ENCODE data around the gene NEK7. TPM values are rescaled to one million over a fixed set of nuclear protein-coding genes. Genes with fewer than 3 reads are reported as not detected.

NEK7 gene
- total RNA-seq, 2 experiments from 2014 or later = 73.5 to 79.6 TPM

DNA sequence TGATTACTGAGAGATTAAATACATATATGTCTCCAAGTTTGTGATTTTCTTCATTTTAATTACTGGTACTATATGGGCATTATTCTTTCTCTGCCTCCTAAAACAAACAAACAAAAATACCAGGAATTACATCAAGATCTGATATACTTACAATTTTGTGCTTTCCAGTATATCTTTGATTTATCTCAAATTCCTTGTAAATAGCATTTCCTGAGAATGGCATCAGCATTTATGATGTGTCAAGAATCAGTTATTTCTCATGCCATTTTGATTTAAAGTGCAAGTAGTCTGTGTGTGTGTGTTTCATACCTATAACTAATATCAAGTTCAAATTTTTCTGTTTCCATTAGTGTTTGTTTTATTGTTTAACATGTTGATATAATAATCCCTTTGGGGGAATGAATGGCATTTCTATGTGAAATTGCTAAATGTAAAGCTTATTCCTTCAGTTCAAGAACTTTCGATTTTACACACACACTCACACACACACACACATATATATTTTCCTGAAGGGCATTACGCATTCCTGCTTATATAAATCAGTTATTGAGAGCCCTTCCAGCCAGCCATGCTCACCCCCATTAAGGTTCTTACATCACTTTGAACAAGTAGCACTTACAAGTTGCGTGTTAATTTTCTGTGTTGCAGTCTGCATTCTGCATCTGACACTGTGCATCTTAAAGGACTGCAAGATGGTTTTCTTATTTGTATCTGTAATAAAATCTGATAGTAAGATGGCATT lies 102.7 kb downstream of the NEK7 start:
- Mint-ChIP-seq H3K36me3 (ENCODE audit: low read depth) (peaks cover 31% of the 10 kb centered on the region), H3K27ac (peak overlapping the region; percentile 2), H3K4me1 (peaks cover 36% of the 10 kb centered on the region), H3K4me3 (no peak overlapping the region), H3K9me3 (peaks cover 4% of the 10 kb centered on the region), H3K27me3 (no peaks in the 10 kb centered on the region)
- no peak for DNase-seq
- CTCF ChIA-PET = interaction anchor here (1.6 kb wide), 1 partner anchor 101 kb away, joined by 5 read pairs; no protein-coding TSS in a partner anchor
- POLR2A ChIA-PET = no interaction called here

- peaks cover 2% of the 10 kb centered on the region for H3K9me3 Mint-ChIP-seq
- H3K27ac Mint-ChIP-seq = no peak overlapping the region
- no peak overlapping the region for H3K4me3 Mint-ChIP-seq
- CTCF ChIA-PET = interaction anchor here (1.4 kb wide), 1 partner anchor 106 kb away, joined by 3 read pairs; no protein-coding TSS in a partner anchor
- POLR2A ChIA-PET = no interaction called here
- no peak for DNase-seq
- H3K36me3 Mint-ChIP-seq (ENCODE audit: low read depth) = peaks cover 20% of the 10 kb centered on the region
- H3K4me1 Mint-ChIP-seq = peaks cover 27% of the 10 kb centered on the region
- H3K27me3 Mint-ChIP-seq = no peaks in the 10 kb centered on the region
Measured at GRCh38 chr1:198261886-198262285, 105.1 kb downstream of the NEK7 start.

DNA sequence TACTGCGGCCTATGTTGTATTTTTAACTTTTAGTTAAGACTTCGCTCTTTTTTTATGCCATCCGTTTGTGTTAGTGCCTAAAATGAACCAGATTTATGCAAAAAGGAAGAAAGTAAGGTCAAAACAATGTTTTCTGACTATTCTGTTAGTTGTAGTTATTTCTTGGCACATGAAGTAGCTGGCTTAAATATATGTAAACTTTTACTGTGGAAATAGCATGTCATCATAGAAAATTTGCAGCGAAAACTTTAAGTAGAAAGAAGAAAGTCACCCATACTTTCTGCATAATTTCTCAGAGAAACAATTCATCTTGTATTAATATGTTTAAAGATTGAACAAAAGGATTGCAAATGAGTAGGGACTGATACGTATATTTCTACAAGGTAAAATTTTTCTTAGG lies 106.4 kb downstream of the NEK7 start:
- ChIA-PET CTCF (no interaction called here), POLR2A (no interaction called here)
- Mint-ChIP-seq H3K4me1 (peaks cover 24% of the 10 kb centered on the region), H3K36me3 (ENCODE audit: low read depth) (peaks cover 17% of the 10 kb centered on the region), H3K27me3 (no peaks in the 10 kb centered on the region), H3K4me3 (no peak overlapping the region), H3K27ac (no peak overlapping the region), H3K9me3 (no peaks in the 10 kb centered on the region)
- DNase-seq = no peak

DNA sequence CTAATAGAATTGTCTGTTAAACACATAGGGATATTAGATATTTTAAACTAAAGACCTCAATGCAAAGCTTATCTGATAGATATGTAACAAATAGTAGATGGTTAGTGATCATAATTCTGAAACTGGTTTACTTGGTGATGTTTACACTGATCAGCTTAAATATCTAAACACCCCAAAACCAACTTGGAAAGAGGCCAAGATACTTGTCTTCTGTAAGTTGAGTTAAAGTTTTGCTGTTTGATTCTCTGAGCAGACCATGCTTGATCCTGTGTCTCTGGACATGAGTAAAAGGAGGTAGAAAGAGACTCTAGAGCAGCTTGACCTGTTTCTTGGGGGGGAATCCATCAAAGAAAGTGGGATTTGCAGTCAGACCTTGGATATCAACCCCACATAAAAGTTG lies 107.5 kb downstream of the NEK7 start:
- ChIA-PET CTCF (interaction anchor here (1.7 kb wide), 1 partner anchor 79 kb away, joined by 5 read pairs; no protein-coding TSS in a partner anchor), POLR2A (no interaction called here)
- Mint-ChIP-seq H3K36me3 (ENCODE audit: low read depth) (peaks cover 17% of the 10 kb centered on the region), H3K4me1 (peaks cover 17% of the 10 kb centered on the region), H3K4me3 (no peak overlapping the region), H3K9me3 (no peaks in the 10 kb centered on the region), H3K27ac (no peak overlapping the region), H3K27me3 (no peaks in the 10 kb centered on the region)
- no peak for DNase-seq

GRCh38 chr1:198265073-198265661 lies 108.4 kb downstream of the NEK7 start:
- DNase-seq = no peak
- H3K4me3 Mint-ChIP-seq = no peak overlapping the region
- POLR2A ChIA-PET = no interaction called here
- peaks cover 9% of the 10 kb centered on the region for H3K4me1 Mint-ChIP-seq
- H3K9me3 Mint-ChIP-seq = no peaks in the 10 kb centered on the region
- peaks cover 16% of the 10 kb centered on the region for H3K36me3 Mint-ChIP-seq (ENCODE audit: low read depth)
- CTCF ChIA-PET = interaction anchor here (1.7 kb wide), 1 partner anchor 80 kb away, joined by 5 read pairs; no protein-coding TSS in a partner anchor
- no peak overlapping the region for H3K27ac Mint-ChIP-seq
- no peaks in the 10 kb centered on the region for H3K27me3 Mint-ChIP-seq

DNA sequence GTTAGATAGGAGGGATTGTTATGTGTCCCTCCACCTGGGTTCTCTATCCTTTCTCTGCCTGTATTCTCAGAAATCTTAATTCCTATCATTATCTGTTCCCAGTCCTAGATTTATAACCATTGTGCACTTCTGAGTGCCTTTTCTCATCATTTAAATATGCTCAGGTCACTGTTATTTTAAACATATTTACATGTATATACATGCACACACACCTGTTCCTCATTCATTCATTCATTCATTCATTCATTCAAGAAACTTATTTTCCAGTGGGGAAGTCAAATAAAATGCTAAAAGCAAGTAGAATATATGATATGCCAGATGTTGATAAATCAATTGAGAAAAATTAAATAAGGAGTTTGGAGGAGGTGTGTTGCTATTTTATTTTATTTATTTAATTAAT lies 110.3 kb downstream of the NEK7 start:
- H3K36me3 Mint-ChIP-seq (ENCODE audit: low read depth) = peaks cover 14% of the 10 kb centered on the region
- no peak overlapping the region for H3K27ac Mint-ChIP-seq
- H3K4me1 Mint-ChIP-seq = peaks cover 5% of the 10 kb centered on the region
- CTCF ChIA-PET = no interaction called here
- no peak for DNase-seq
- no peaks in the 10 kb centered on the region for H3K9me3 Mint-ChIP-seq
- POLR2A ChIA-PET = no interaction called here
- no peak overlapping the region for H3K4me3 Mint-ChIP-seq
- no peaks in the 10 kb centered on the region for H3K27me3 Mint-ChIP-seq

DNA sequence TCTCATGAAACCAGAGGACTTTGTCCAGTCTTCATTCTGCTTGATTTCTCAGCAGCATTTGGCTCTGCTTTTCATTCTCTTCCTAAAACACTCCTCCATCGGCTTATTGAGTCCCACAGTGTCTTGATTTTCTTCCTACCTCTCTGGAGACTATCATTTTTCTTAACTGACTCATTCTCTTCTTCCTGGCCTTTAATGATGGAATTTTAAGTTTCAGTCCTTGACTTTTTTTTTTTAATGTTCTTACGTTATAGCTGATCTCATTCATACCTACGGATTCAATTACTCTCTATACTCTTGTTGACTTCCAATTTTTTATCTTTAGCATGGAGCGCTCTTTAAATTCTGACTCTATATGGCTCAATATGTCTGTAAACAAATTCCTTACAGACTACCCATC lies 111.1 kb downstream of the NEK7 start:
- Mint-ChIP-seq H3K36me3 (ENCODE audit: low read depth) (peaks cover 16% of the 10 kb centered on the region), H3K27me3 (no peaks in the 10 kb centered on the region), H3K9me3 (no peaks in the 10 kb centered on the region), H3K4me1 (peaks cover 5% of the 10 kb centered on the region), H3K4me3 (no peak overlapping the region), H3K27ac (no peak overlapping the region)
- DNase-seq = no peak
- ChIA-PET POLR2A (no interaction called here), CTCF (no interaction called here)

- ChIA-PET POLR2A (no interaction called here), CTCF (no interaction called here)
- H3K27me3 Mint-ChIP-seq = no peaks in the 10 kb centered on the region
Measured at GRCh38 chr1:198268784-198269645, 112.2 kb downstream of the NEK7 start.

DNA sequence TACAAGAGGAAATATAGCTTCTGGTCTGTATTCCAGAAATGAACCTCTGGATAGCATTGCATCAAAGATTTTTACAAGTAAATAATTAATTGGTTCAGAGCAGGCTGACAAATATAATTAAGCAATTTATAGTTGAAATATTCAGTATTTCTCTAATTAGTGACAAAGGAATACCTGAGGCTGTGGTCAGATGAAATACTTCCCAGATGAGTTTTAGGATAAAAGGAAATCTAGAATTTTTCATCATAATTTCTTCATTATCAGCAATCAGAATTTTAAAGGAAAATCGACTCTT lies 112.8 kb downstream of the NEK7 start:
- CTCF ChIA-PET = no interaction called here
- H3K27ac Mint-ChIP-seq = no peak overlapping the region
- no peaks in the 10 kb centered on the region for H3K9me3 Mint-ChIP-seq
- DNase-seq = no peak
- H3K27me3 Mint-ChIP-seq = no peaks in the 10 kb centered on the region
- H3K4me1 Mint-ChIP-seq = peaks cover 5% of the 10 kb centered on the region
- POLR2A ChIA-PET = no interaction called here
- H3K4me3 Mint-ChIP-seq = no peak overlapping the region
- H3K36me3 Mint-ChIP-seq (ENCODE audit: low read depth) = peaks cover 16% of the 10 kb centered on the region

More at GRCh38 chr1:198268784-198269645, 112.2 kb downstream of the NEK7 start:
- Mint-ChIP-seq H3K4me1 (peaks cover 6% of the 10 kb centered on the region), H3K4me3 (no peak overlapping the region), H3K9me3 (no peaks in the 10 kb centered on the region), H3K36me3 (ENCODE audit: low read depth) (peaks cover 16% of the 10 kb centered on the region), H3K27ac (no peak overlapping the region)
- no peak for DNase-seq

GRCh38 chr1:198270273-198270828 lies 113.6 kb downstream of the NEK7 start:
- Mint-ChIP-seq H3K36me3 (ENCODE audit: low read depth) (peaks cover 11% of the 10 kb centered on the region), H3K27ac (no peak overlapping the region), H3K9me3 (no peaks in the 10 kb centered on the region), H3K4me3 (no peak overlapping the region), H3K27me3 (no peaks in the 10 kb centered on the region), H3K4me1 (peaks cover 4% of the 10 kb centered on the region)
- DNase-seq = no peak
- ChIA-PET POLR2A (no interaction called here), CTCF (no interaction called here)

GRCh38 chr1:198271467-198271866 lies 114.7 kb downstream of the NEK7 start:
- Mint-ChIP-seq H3K27me3 (no peaks in the 10 kb centered on the region), H3K36me3 (ENCODE audit: low read depth) (peaks cover 11% of the 10 kb centered on the region), H3K27ac (no peak overlapping the region), H3K9me3 (no peaks in the 10 kb centered on the region), H3K4me3 (no peak overlapping the region), H3K4me1 (peaks cover 1% of the 10 kb centered on the region)
- POLR2A ChIA-PET = no interaction called here
- CTCF ChIA-PET = no interaction called here
- no peak for DNase-seq

DNA sequence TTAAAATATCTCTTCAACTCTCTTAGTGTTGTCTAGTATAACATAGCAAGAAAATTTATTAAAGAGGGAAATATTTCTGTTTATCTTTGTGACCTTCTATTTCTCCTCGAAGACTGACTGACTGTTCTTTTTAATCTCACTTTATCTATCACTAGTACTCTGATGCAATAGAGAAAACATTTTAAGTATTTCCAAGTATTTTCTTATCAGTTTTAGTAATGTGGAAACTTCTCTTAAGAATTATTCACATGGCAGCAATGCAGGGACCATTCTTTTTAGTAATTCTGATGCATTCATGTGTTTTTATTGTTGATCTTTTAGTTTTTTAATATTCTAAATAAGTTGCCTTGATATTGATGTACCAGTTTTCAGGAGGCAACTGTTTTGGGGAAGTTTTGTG lies 115.7 kb downstream of the NEK7 start:
- no peaks in the 10 kb centered on the region for H3K9me3 Mint-ChIP-seq
- H3K36me3 Mint-ChIP-seq (ENCODE audit: low read depth) = peaks cover 11% of the 10 kb centered on the region
- CTCF ChIA-PET = no interaction called here
- H3K4me1 Mint-ChIP-seq = peaks cover 1% of the 10 kb centered on the region
- POLR2A ChIA-PET = no interaction called here
- no peak overlapping the region for H3K27ac Mint-ChIP-seq
- DNase-seq = no peak
- H3K4me3 Mint-ChIP-seq = no peak overlapping the region
- no peaks in the 10 kb centered on the region for H3K27me3 Mint-ChIP-seq

- DNase-seq = no peak
- CTCF ChIA-PET = no interaction called here
- Mint-ChIP-seq H3K27me3 (no peaks in the 10 kb centered on the region), H3K27ac (no peak overlapping the region), H3K4me1 (peaks cover 1% of the 10 kb centered on the region), H3K36me3 (ENCODE audit: low read depth) (peaks cover 12% of the 10 kb centered on the region), H3K4me3 (no peak overlapping the region), H3K9me3 (no peaks in the 10 kb centered on the region)
- POLR2A ChIA-PET = no interaction called here
Measured at GRCh38 chr1:198273748-198274295, 117.0 kb downstream of the NEK7 start.
